Psoas muscle (tissue), 8 donors: Measurements from ENCODE around the gene DMAC2. TPM values are rescaled to one million over a fixed set of nuclear protein-coding genes. Genes with fewer than 3 reads are reported as not detected.
"Not testable (repeated sequence)": the region's sequence is repeated elsewhere in the genome, so short reads cannot be mapped to it uniquely, and the experiment has no call there.

Experiments
- ATAC-seq, 4 donors: fragments of 200-7000 bp; cut with Tn5 transposase; one replicate each; pipeline ENCODE4 v1.9.1; 2020; ENCODE audit warnings: moderate library complexity in 3 of 4, mild to moderate bottlenecking in 2 of 4
- DNase-seq, 2 donors: peaks; one replicate each; pipeline ENCODE4 v3.0.0-alpha.2; 2020
- H3K27ac ChIP-seq: fragments of 200-600 bp; one replicate; pipeline ENCODE4 v1.8.0; 2022
- H3K27me3 ChIP-seq, 3 donors: fragments of 200-600 bp in 1 of 3; one replicate each; pipeline versions ENCODE4 v1.6.1 to v1.8.0; 2013 to 2022; ENCODE audit warnings: low read length in 2 of 3, mild to moderate bottlenecking in 2 of 3, moderate library complexity in 1 of 3; ENCODE audit not compliant: insufficient read depth in 3 of 3
- H3K36me3 ChIP-seq, 2 donors: fragments of 200-600 bp in 1 of 2; one replicate each; pipeline versions ENCODE4 v1.6.1 to v1.8.0; 2013 to 2022; ENCODE audit warnings: low read depth in 1 of 2, mild to moderate bottlenecking in 1 of 2, moderate library complexity in 1 of 2; ENCODE audit not compliant: insufficient read depth in 1 of 2
- H3K4me1 ChIP-seq: fragments of 200-600 bp; one replicate; pipeline ENCODE4 v1.8.0; 2022
- H3K4me3 ChIP-seq: fragments of 200-600 bp; one replicate; pipeline ENCODE4 v1.8.0; 2022; ENCODE audit warnings: mild to moderate bottlenecking
- H3K9me3 ChIP-seq: fragments of 200-600 bp; one replicate; pipeline ENCODE4 v1.8.0; 2022
- CTCF ChIP-seq: fragments of 200-600 bp; IDR thresholded peaks from one replicate; pipeline ENCODE4 v1.8.0; 2022; ENCODE audit warnings: antibody characterized with exemption
- whole genome bisulfite sequencing, 3 donors: extraction: QIAGEN DNeasy Blood & Tissue Kit; methylation state at CpG; one replicate each; pipeline versions ENCODE4 v1.1.6 to v1.1.7; 2013; 5-methylcytosine and 5-hydroxymethylcytosine counted together
- intact Hi-C, 2 donors: fragments of 100-400 bp; cut with DNase I; formaldehyde crosslinking; loops; one replicate each; pipeline versions ENCODE4 v1.11.0 to v1.14.2; 2022
- polyA plus RNA-seq, 3 donors: library from polyadenylated mRNA; stranded (reverse); fragments of 200-250 nt; gene quantifications; one replicate each; pipeline ENCODE4 v1.2.3, GENCODE V29; 2013
- total RNA-seq, 4 donors: library from RNA; stranded (reverse); fragmentation: NEBNext Ultra II Directional in 2 of 4; extraction: Animal tissue kit (Norgen Biotek cat#: 25700) in 2 of 4; gene quantifications; one replicate each; pipeline versions ENCODE4 v1.2.1 to v1.2.4, GENCODE V29; 2021 to 2023
- donor health status: healthy with polysubstance abuse.
- donor health status: DM: no; HTN: no; CAD: no; lungs with moderate emphysema.
- donor health status: Bipolar disorder and iron deficiency.
- donor health status: healthy.
- donor health status: DM: yes; HTN: yes; CAD: no.
- donor health status: DM: no; HTN: no; CAD: no.
- donor health status: DM: no; HTN: no; CAD: no.
- donor health status: DM: yes; HTN: yes; CAD: no.

The DMAC2 gene
- total and polyA plus RNA-seq, 7 donors: 37.6 to 113 (median 68.5) TPM

- no peaks in the 10 kb centered on the region for H3K9me3 ChIP-seq
- H3K4me1 ChIP-seq: no peaks in the 10 kb centered on the region
- no peak overlapping the region for H3K4me3 ChIP-seq
- no peaks in the 10 kb centered on the region for H3K27me3 ChIP-seq
- ATAC-seq: no peak
- WGBS, 3 donors: 82 to 89% (median 87%) methylated on average over 13 of the region's 13 CpGs
- intact Hi-C loops: no loop called here
- H3K36me3 ChIP-seq: peaks cover 4 to 78% of the 10 kb centered on the region in 2 donors
- DNase-seq: no peak
- no peak overlapping the region for H3K27ac ChIP-seq
- TF ChIP-seq CTCF: no peak
These were observed 53.3 kb downstream of the DMAC2 start for GRCh38 chr19:41386442-41386841.

GRCh38 chr19:41384351-41384750 is 55.4 kb downstream of the DMAC2 start:
- WGBS, 3 donors: 89 to 95% (median 94%) methylated on average over 5 of the region's 5 CpGs
- intact Hi-C loops: loop anchor here in 1 of 2 donors (5.0 kb wide), 1 partner anchor 43 kb away; the partner anchor contains the start of gene B3GNT8
- DNase-seq (no peak), ATAC-seq (no peak)
- Histone ChIP-seq H3K9me3 (no peaks in the 10 kb centered on the region), H3K4me3 (no peak overlapping the region), H3K4me1 (no peaks in the 10 kb centered on the region), H3K36me3 (peaks cover 0 to 57% of the 10 kb centered on the region in 2 donors), H3K27me3 (no peaks in the 10 kb centered on the region), H3K27ac (no peak overlapping the region)
- no peak for TF ChIP-seq CTCF

GRCh38 chr19:41381536-41381935 is 58.2 kb downstream of the DMAC2 start:
- not testable (repeated sequence) for H3K4me3 ChIP-seq, H3K27ac ChIP-seq, ATAC-seq, H3K9me3 ChIP-seq, H3K4me1 ChIP-seq, H3K27me3 ChIP-seq, DNase-seq
- intact Hi-C loops: loop anchor here in 1 of 2 donors (5.0 kb wide), 1 partner anchor 46 kb away; the partner anchor contains the start of gene B3GNT8
- 94 to 97% (median 95%) methylated on average over 8 of the region's 8 CpGs for WGBS, 3 donors
- peaks cover 0 to 29% of the 10 kb centered on the region in 2 donors for H3K36me3 ChIP-seq

Other genes with a start within 250 kb of the DMAC2 start
- gene CYP2S1, start 246.7 kb downstream of the DMAC2 start, total RNA-seq: 1 to 10 TPM in 1 of 4 donors, under 1 TPM in 3; 0.27 to 1.1 (median 0.62) TPM
- gene CYP2S1, start 246.7 kb downstream of the DMAC2 start, polyA plus RNA-seq: under 1 TPM; 0.10 to 0.56 (median 0.26) TPM
- 10 to 100 TPM in 2 of 4 donors, 1 to 10 TPM in 2; 8.4 to 13.6 (median 11.0) TPM for gene AXL, start 220.7 kb downstream of the DMAC2 start, total RNA-seq
- 1 to 10 TPM; 3.3 to 4.4 (median 4.3) TPM for gene AXL, start 220.7 kb downstream of the DMAC2 start, polyA plus RNA-seq
- gene HNRNPUL1, start 175.5 kb downstream of the DMAC2 start, total RNA-seq: 100 to 1,000 TPM in 2 of 4 donors, 10 to 100 TPM in 2; 82.2 to 129 (median 105) TPM
- gene HNRNPUL1, start 175.5 kb downstream of the DMAC2 start, polyA plus RNA-seq: 10 to 100 TPM; 54.3 to 82.3 (median 69.2) TPM
- gene CCDC97, start 129.7 kb downstream of the DMAC2 start, total RNA-seq: 10 to 100 TPM; 15.5 to 25.7 (median 21.6) TPM
- gene CCDC97, start 129.7 kb downstream of the DMAC2 start, polyA plus RNA-seq: 10 to 100 TPM; 13.7 to 23.7 (median 19.9) TPM
- gene TGFB1, start 86.0 kb downstream of the DMAC2 start, total RNA-seq: 10 to 100 TPM in 2 of 4 donors, 1 to 10 TPM in 2; 8.2 to 10.8 (median 10.1) TPM
- 10 to 100 TPM in 1 of 3 donors, 1 to 10 TPM in 2; 2.8 to 10.5 (median 3.2) TPM for gene TGFB1, start 86.0 kb downstream of the DMAC2 start, polyA plus RNA-seq
- gene B9D2, start 75.8 kb downstream of the DMAC2 start, total RNA-seq: 1 to 10 TPM; 1.7 to 2.5 (median 2.0) TPM
- gene B9D2, start 75.8 kb downstream of the DMAC2 start, polyA plus RNA-seq: 10 to 100 TPM in 1 of 3 donors, 1 to 10 TPM in 2; 7.9 to 13.1 (median 9.3) TPM
- gene TMEM91, start 63.4 kb downstream of the DMAC2 start, total RNA-seq: 1 to 10 TPM; 1.4 to 2.6 (median 1.7) TPM
- gene TMEM91, start 63.4 kb downstream of the DMAC2 start, polyA plus RNA-seq: 1 to 10 TPM in 2 of 3 donors, under 1 TPM in 1; 0.88 to 3.1 (median 2.5) TPM
- 10 to 100 TPM; 25.4 to 42.3 (median 41.2) TPM for gene EXOSC5, start 42.6 kb downstream of the DMAC2 start, total RNA-seq
- gene EXOSC5, start 42.6 kb downstream of the DMAC2 start, polyA plus RNA-seq: 10 to 100 TPM; 34.9 to 78.8 (median 59.0) TPM
- gene BCKDHA, start 42.1 kb downstream of the DMAC2 start, total RNA-seq: 10 to 100 TPM; 31.5 to 45.1 (median 39.8) TPM
- 10 to 100 TPM; 34.9 to 58.8 (median 43.3) TPM for gene BCKDHA, start 42.1 kb downstream of the DMAC2 start, polyA plus RNA-seq
- 1 to 10 TPM in 2 of 4 donors, under 1 TPM in 2; 0.55 to 1.9 (median 1.3) TPM for gene B3GNT8, start 12.5 kb downstream of the DMAC2 start, total RNA-seq
- under 1 TPM; 0.59 to 0.96 (median 0.73) TPM for gene B3GNT8, start 12.5 kb downstream of the DMAC2 start, polyA plus RNA-seq
- gene ERICH4, start 3.2 kb upstream of the DMAC2 start, total RNA-seq: not detected
- gene ERICH4, start 3.2 kb upstream of the DMAC2 start, polyA plus RNA-seq: under 1 TPM in 2 of 3 donors, not detected in 1; 0.09 to 0.10 TPM
- gene CEACAM21, start 136.3 kb upstream of the DMAC2 start, total RNA-seq: under 1 TPM in 2 of 4 donors, not detected in 2; 0.21 to 0.28 TPM
- under 1 TPM; 0.05 to 0.48 (median 0.20) TPM for gene CEACAM21, start 136.3 kb upstream of the DMAC2 start, polyA plus RNA-seq
- gene CEACAM4, start 187.2 kb upstream of the DMAC2 start, total RNA-seq: under 1 TPM in 2 of 4 donors, not detected in 2; 0.17 to 0.73 TPM
- gene CEACAM4, start 187.2 kb upstream of the DMAC2 start, polyA plus RNA-seq: under 1 TPM in 1 of 3 donors, not detected in 2; 0.03 TPM
- gene CEACAM7, start 248.4 kb upstream of the DMAC2 start, total RNA-seq: under 1 TPM in 2 of 4 donors, not detected in 2; 0.15 to 0.32 TPM
- under 1 TPM in 1 of 3 donors, not detected in 2; 0.01 TPM for gene CEACAM7, start 248.4 kb upstream of the DMAC2 start, polyA plus RNA-seq